HG03108 (cell line): ENCODE measurements around the gene CNTRL.

Experiments
- ATAC-seq: cut with Tn5 transposase; IDR thresholded peaks from one replicate; pipeline ENCODE4 v1.9.1; 2021; ENCODE audit warnings: moderate library complexity; ENCODE audit not compliant: unreplicated experiment

The CNTRL gene

GRCh38 chr9:121222524-121223171 is 147.9 kb downstream of the CNTRL start:
- no peak for ATAC-seq

- ATAC-seq: no peak
Observed at GRCh38 chr9:121225240-121225639, 150.5 kb downstream of the CNTRL start.

GRCh38 chr9:121226175-121226574 is 151.4 kb downstream of the CNTRL start:
- ATAC-seq: no peak
